HG03025 (cell line): ENCODE data around the gene GNG4.
"Not testable (repeated sequence)": the region's sequence is repeated elsewhere in the genome, so short reads cannot be mapped to it uniquely, and the experiment has no call there.

Source experiments
- ATAC-seq: cut with Tn5 transposase; IDR thresholded peaks from one replicate; pipeline ENCODE4 v1.9.1; 2021; ENCODE audit warnings: mild to moderate bottlenecking, moderate library complexity; ENCODE audit not compliant: unreplicated experiment, low FRiP score

GNG4 gene

DNA sequence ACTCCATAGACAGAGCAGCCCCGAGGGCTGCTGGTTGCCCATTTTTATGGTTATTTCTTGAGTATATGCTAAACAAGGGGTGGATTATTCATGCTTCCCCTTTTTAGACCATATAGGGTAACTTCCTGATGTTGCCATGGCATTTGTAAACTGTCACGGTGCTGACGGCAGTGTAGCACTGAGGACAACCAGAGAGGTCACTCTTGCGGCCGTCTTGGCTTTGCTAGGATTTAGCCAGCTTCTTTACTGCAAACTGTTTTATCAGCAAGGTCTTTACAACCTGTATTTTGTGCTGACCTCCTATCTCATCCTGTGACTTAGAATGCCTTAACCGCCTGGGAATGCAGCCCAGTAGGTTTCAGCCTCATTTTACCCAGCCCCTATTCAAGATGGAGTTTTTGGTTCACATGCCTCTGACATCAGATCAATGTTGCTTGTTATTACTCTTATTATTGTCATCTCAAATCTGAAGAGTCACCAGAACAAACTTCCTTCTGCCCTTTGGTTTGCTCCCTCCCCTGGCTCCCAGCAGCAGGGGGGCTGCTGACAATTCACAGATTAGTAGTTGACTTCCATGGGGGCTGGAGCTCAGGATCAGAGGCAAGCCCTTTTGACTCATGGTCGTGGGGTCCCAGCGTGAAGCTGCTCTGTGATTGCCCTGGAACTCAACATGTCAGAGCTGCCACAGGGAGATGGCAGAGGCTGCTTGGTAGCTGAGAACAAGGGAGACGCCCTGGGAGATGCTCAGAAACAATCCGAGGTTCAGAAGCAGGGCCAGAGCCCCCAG is 103.0 kb downstream of the GNG4 start:
- not testable (repeated sequence) for ATAC-seq

DNA sequence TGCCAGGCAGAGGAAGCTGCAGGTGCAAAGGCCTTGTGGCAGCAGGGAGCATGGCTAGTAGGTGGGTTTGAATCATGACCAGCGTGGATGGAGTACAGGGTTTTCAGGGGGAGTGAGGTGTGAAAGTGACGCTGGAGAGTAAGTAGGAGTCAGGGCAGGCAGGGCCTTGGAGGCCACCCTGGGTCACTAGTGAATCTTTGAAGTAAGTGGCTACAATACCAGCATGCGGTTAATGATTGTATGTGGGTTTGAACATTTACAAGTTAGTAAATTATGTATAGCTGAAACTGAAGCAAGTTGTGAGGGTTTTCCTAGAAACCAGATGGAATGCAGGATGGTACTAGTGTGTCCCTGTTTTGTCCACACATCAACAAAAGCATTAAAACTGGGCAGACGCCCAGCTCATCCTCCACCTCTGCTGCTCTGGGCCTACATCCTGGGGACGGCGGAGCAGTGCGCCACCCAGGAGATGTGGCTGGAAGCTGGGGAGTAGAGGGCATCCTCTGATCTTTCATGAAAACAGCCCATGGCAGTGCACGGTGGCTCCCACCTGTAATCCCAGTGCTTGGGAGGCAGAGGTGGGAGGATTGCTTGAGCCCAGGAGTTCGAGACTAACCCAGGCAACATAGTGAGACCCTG is 104.2 kb downstream of the GNG4 start:
- no peak for ATAC-seq

DNA sequence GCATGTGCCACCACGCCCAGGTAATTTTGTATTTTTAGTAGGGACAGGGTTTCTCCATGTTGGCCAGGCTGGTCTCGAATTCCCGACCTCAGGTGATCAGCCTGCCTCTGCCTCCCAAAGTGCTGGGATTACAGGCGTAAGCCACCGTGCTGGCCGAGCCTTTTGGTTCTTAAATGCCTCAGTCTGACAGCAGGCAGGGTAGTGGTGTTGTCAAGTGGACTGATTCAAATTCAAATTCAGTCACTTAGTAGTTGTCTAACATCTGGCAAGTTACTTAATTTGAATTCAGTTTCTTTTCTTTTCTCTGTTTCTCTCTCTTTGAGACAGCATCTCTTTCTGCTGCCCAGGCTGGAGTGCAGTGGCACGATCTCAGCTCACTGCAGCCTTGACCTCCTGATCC is 106.7 kb downstream of the GNG4 start:
- not testable (repeated sequence) for ATAC-seq

DNA sequence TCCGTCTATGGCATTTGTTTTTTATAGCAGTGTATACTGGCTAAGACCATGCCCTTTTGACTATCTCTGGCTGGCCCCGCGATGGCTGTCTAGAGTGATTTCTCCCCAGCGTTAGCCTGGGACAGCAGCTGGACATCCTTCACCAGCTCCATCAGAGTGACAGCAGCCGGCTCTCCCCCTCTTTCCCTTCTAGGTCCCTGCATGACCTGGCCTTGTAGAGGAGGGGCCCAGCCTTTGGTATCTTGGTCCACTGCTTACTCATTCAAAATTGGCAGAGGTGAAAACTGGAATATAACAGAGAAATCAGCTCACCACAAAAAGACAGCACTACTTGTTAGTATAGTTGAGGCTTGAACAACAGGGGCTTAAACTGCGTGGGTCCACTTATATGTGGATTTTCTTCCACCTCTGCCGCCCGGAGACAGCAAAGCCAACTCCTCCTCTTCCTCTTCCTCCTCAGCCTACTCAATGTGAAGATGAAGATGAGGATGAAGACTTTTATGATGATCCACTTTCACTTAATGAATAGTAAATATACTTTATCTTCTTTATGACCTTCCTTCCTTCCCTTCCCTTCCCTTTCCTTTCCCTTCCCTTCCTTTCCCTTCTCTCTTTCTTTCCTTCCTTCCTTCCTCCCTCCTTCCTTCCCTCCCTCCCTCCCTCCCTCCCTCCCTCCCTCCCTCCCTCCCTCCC is 116.0 kb downstream of the GNG4 start:
- ATAC-seq = no peak

DNA sequence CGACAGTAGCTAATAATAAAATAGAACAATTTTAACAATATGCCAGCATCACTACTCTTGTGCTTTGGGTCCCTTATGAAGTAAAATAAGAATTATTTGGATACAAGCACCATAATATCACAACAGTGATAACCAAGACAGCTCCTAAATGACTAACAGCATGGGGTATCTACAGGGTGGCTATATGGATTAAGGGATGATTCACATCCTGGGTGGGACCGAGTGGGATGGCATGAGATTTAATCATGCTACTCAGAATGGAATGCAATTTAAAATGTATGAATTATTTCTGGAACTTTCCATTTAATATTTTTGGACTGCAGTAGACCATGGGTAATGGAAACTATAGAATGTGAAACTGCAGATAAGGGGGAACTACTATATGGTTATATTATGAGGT is 117.2 kb downstream of the GNG4 start:
- no peak for ATAC-seq

DNA sequence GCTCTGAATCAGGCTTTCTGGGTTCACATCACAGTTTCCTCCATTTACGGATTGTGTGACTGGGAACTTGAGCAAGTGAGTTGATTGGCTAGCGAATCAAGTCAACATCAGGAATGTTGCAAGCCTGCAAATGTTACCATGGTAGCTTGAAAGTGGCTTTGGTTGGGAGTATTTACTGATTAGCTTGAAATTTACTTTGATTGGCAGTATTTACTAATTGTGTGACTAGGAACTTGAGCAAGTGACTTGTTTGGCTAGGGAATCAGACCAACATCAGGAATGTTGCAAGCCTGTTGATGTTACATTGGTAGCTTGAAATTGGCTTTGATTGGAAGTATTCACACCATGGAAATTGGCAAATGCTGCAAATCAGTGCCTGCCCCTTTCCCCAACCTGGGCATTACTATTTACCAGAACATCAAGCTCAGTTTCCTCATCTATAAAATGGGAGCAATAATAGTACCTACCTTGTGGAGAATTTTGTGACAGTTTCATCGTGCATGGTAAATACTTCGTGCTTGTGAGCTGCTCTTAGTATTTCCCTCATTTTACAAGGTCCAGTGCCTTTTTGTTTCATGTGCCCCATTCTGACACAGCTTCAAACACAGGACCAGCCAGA is 122.3 kb downstream of the GNG4 start:
- no peak for ATAC-seq

DNA sequence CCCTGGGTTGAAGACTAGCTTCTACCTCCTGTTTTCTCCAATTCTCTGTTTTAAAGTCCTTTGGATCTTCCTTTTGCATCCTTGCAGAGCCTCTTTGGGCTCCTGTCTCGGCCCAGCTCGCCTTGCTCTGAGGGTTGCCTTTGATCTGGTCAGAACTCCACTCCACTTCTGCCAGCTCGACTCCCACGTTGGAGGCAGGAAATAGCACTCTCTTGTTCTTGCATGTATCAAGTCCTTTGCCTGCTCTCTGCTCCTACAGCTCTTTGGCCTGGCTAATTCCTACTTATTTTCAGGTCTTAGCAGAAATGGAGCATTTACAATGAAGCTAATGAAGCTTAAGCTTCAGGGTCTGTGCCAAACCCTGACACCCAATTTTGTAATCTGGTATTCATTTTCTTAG is 124.3 kb downstream of the GNG4 start:
- ATAC-seq = no peak

DNA sequence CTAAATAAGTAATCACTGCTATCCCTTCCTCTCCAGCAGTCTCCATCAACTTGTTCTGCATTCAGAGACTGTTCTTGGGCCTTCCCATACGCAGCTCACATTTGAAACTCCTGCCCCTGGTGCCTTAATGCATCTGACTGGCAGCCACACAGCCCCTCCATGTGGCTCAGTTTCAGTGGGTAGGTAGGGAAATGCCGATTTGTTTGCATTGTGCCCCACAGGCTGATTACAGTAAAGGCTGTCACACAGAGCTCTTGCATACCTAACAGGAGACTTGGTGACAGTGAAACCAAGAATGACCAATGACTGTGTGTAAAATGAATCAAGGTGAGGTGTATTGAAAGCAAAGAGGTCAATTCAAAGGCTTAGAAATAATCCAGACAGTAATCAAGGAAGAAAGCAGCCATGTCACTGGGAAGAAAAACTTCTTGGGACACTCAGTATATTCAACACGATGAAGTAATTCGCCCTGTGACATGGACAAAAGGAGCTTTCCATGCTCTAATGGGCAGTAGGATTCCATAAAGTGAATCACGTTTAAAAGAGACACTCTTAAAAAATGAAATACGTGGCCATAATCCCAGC is 132.6 kb downstream of the GNG4 start:
- no peak for ATAC-seq

DNA sequence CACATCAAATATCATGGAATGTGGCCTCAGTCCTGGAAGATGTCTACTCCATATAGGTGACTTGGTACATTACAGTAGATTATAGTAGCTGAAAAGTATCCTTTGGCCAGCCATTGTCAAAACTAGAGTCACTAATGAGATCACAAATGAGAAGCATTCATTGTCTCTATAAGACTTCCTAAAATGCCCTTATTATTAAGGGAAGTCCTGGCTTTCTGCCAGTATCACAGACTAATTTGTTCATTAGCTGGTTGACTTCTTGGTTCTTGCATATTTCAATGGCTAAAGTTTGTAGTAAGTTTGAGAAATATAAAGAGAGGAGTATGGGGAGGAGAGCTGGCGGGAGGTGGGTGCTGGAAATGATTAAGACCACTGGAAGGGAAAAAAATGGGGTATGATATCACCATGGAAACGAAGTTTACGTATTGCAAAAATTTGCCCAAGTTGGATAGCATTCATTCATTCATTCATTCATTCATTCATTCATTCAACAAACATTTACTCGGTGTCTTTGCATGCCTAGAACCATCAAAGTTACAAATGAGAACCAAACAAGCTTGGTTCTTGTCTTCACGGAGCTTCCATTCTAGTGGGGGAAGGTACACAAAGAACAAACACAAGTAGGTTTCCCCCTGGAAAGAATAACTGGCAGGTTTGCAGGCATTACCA is 133.6 kb downstream of the GNG4 start:
- no peak for ATAC-seq

DNA sequence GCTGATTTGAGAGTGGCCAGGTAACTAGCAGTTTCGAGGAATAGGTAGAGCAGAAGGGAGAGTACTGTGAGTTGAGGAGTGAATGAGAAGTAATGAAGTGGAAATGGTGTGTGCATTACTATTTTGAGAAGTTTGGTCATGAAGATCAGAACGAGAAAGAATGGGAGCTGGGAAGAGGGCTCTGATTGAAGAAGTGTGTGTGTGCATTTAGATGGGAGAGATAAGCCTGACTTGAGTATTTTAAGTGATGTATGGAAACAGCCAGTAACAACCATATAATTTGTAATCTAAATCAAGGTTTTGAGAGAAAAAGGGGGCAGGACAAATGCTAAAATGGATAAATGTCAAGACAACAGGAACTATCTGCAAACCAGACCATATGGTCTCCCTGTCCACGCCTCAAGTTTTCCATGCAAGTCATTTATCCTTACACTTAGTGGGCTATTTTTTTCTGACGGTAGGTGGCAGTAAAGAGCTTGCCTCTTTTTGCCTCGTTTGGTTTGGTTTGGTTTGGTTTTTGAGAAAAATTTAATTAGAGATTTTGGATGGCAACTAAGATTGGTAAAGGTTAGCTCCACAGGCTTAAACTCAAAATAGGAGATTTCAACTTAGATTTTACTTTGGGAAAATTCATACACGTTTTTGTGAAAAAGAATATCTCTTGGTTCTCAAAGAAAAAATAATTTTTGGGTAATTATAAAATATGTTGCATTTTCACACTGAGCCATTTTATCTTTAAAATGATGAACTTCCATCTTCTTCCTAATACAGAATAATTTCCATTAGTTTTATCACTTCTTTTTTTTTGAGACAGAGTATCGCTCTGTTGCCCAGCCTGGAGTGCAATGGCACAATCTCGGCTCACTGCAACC is 135.9 kb downstream of the GNG4 start:
- no peak for ATAC-seq

DNA sequence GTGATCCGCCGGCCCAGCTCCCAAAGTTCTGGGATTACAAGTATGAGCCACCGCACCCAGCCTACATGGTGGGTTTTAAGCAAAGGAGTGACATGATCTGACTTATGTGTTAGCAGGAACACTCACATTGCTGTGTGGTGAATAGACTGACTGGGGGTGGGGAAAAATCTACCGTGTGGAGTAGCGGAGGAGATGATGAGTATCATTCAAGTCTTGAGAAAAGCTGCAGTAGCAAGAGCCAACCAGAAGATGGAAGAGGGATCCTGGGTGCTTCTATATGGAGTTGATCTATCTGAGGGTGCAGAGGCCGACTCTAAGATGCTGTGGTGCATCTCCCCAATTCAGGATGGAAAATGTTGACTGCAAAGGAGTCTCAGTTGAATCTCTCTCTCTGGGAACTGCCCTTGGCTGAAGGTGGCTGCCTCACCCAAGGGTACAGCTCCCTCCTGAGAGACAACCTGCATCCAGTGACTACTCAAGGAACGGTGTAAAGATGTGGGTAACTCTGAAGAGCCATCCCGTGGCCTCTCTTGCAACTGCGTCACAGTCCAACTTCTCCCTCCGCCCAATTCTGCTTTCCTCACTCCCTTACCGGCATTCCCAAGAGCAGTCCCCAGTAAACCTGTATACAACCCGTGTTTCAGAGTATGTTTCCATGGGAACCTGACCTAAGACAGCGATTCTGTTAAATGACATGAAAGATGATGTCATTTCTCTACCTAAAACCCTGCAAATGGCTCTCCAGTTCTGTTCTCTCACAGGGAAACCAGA is 137.9 kb downstream of the GNG4 start:
- ATAC-seq = no peak

DNA sequence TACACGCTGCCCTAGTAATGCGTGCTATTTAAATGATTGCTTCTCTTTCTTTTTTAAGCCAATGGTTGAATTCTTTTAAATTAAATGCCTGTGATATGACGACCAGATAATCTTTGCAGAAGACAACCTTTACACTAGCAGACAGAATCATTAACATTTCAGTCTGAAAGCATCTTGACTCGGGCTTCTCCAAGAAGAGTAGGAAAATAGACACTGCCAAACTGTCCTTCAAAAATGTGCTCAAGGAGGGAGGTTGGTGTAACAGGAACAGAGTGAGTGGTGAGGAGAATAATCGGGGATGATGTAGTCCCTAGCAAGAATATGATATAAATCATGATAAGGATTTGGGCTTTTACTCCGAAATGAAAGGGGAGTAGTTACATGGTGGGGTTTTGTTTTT is 138.8 kb downstream of the GNG4 start:
- no peak for ATAC-seq

DNA sequence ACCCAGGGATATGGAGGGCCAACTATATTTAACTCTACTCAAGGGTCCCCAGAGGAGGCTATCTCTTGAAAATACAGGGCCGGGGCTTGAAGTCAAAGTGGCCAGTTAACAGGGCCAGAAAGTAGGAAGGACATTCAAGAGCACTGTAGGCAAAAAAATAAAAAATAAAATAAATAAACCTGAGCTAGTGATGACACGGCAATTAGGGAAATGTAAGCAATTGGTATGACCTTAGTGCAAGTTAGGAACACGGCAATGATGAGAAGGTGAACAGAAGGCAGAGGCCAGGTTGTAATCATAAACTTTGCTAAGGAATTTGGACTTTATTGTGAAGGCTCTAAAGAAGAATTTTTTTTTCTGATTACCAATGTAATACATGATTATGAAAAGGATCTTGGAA is 142.0 kb downstream of the GNG4 start:
- no peak for ATAC-seq

DNA sequence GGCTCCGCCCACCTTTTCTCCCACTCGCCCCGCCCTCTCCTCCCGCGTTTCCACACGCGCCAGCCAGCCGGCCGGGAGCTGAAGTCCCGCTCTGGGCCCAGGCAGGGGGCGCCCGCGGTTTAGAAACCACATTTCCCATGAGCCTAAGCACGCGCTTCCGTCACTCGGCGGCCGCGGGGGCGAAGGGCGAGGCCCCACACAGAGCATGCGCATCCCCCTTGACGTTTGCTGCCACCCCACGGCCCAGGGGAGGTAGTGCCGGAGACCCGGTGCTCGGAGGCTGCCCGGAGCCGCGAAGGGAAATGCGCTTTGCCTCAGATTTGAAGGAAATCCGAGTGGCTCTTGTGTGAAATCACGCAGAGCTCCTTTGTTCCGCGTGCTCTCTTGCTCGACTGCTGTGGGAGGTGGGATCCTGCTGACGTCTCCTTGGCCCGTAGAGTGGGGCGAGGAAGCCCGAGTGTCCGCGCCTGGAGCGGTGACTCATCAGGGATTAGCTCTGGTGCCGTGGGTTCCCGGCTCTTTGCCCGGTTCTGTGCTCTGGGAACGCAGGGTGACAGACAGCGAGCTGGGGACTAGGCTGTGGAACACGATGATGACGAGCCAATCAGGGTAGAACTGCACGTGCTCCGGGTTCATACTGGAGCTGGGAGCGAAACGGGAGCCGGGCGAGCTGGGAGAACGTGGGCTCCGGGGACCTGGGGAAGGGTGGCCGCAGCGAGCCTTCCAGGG is 144.9 kb downstream of the GNG4 start:
- ATAC-seq = peak; percentile 75

DNA sequence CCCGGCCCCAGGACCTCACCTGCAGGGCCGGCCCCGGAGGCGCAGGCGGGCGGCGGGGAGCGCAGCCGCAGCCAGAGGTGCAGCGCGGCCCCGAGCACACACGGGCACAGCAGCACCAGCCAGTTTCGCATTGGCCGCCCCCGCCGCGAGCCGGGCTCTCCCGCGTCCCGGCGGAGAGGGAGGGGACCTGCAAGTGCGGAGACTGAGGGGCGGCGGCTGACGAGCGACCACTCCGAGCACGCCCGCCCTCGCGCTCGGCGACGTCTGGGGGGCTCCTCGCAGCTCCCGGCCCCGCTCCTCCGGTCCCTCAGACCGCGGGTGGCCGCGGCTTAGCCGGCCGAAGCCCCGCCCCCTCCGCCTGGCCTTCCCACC is 145.5 kb downstream of the GNG4 start, which contains the start of gene B3GALNT2:
Gene B3GALNT2 (minus strand): TSS at position 331 of the 372 bp plus-strand sequence. CDS start 200 bp downstream, at position 131.
- peak; percentile 52 for ATAC-seq

DNA sequence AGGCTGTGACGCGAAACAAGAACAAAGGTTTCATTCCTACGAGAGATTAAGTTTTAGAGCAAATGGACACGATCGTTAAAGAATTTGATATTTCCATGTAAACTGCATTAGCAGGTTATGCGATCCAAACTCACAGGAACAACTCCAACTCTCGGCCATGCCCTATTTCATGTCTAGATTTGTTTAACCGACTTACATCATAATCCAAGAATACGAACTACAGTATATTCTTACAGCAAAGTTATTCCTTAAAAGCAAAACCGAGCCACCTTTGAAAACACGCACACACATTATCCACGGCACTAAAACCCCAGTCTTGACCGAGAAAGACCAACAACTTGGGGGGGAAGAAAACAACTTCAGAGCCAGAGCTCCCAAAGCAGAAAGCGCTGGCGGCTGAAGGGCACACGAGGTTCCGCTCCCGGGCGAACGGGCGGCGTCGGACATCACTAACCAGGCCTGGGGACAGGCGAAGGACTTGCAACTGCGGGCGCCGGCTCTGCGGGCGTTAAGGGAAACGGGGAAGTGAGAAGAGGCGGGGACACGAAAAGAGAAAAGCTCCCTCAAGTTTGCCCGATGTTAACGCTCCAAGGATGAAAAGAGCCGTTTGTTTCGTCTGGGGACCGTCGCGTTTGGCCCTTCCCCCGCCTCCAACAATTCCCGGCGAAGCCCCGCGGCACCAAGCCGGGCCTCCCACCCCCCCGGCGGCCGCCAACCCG is 146.0 kb downstream of the GNG4 start:
- ATAC-seq = peak; percentile 13
